Stomach (tissue), 4 donors: Measurements from ENCODE around the gene PREPL.

Experiments used
- CTCF ChIP-seq, 7 experiments: fragments of 450-650 bp in 4 of 7; fragments of 200-600 bp in 3 of 7; sonication (generic) in 3 of 7; IDR thresholded peaks; one replicate each; pipeline ENCODE4 v1.5.1; 2016 to 2019; ENCODE audit warnings: antibody characterized with exemption in 7 of 7, control low read depth in 2 of 7, mild to moderate bottlenecking in 1 of 7
- POLR2AphosphoS5 ChIP-seq, 3 donors: sonication (generic); formaldehyde crosslinking; IDR thresholded peaks; one replicate each; pipeline ENCODE4 v1.6.1; 2016; ENCODE audit warnings: antibody characterized with exemption in 3 of 3

GRCh38 chr2:44358503-44358902, 2.8 kb downstream of the PREPL start:
- TF ChIP-seq CTCF (IDR thresholded peaks at IDR 0.05) (no peak), POLR2AphosphoS5 (IDR thresholded peaks at IDR 0.05) (no peak)
